SU-DHL-6 (cell line): ENCODE results near the gene TBC1D4.

Experiments
- CTCF ChIP-seq: fragments of 200-600 bp; sonication (generic); IDR thresholded peaks from one replicate; pipeline ENCODE4 v1.5.1; 2017; ENCODE audit warnings: antibody characterized with exemption, mild to moderate bottlenecking, low read length, moderate library complexity; ENCODE audit not compliant: insufficient read depth, poor library complexity, severe bottlenecking
- EZH2phosphoT487 ChIP-seq: fragments of 200-600 bp; sonication (generic), shearing (Covaris generic); conservative IDR thresholded peaks from 2 replicates; pipeline ENCODE4 v1.6.1; 2018; ENCODE audit warnings: mild to moderate bottlenecking, antibody characterized with exemption, low read length, moderate library complexity, mixed read lengths

GRCh38 chr13:75391432-75392100 lies 90.4 kb downstream of the TBC1D4 start:
- TF ChIP-seq CTCF, result no peak
- no peak for TF ChIP-seq EZH2phosphoT487
